CD4-positive, alpha-beta T cell treated with Interferon alpha-2 for 1 hour (primary cell): ENCODE data around the gene LSAMP.
A peak's percentile ranks its signal among the peaks of the same experiment; 100 is the strongest.
"Not testable (repeated sequence)": the region's sequence is repeated elsewhere in the genome, so short reads cannot be mapped to it uniquely, and the experiment has no call there.

Source experiments
- DNase-seq, 2 donors: peaks; one replicate each; pipeline ENCODE4 v3.0.0-alpha.2; 2020 to 2022

The LSAMP gene

GRCh38 chr3:115823083-115823482 is 622.2 kb downstream of the LSAMP start:
- DNase-seq, result no peak

GRCh38 chr3:115822579-115822978 is 622.7 kb downstream of the LSAMP start:
- DNase-seq, result no peak

GRCh38 chr3:115819785-115820384 is 625.4 kb downstream of the LSAMP start:
- peak; percentile 59 to 75 for DNase-seq

- peak; percentile 43 to 66 for DNase-seq
Observed at GRCh38 chr3:115814778-115815380, 630.4 kb downstream of the LSAMP start.

DNA sequence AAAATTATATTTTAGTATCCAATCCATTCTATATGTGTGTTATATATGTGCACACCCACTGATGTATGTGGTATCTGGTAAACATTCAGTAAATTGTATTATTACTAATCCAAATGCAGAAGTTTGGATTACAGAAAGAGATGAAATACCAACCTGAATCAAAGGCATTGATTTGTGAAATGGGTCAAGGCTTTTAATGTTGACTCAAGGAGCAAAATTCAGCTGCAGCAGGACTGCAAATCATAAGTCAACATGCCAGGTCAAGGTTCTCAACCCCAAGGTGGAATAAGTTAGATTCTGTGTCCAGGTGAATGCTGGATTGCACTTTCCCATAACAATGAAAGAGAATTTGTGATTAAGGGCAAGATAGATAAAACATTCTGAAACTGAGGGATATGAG is 631.3 kb downstream of the LSAMP start:
- DNase-seq, result no peak

GRCh38 chr3:115808816-115809215 is 636.5 kb downstream of the LSAMP start:
- DNase-seq, result no peak

GRCh38 chr3:115808244-115808643 is 637.0 kb downstream of the LSAMP start:
- no peak for DNase-seq

DNA sequence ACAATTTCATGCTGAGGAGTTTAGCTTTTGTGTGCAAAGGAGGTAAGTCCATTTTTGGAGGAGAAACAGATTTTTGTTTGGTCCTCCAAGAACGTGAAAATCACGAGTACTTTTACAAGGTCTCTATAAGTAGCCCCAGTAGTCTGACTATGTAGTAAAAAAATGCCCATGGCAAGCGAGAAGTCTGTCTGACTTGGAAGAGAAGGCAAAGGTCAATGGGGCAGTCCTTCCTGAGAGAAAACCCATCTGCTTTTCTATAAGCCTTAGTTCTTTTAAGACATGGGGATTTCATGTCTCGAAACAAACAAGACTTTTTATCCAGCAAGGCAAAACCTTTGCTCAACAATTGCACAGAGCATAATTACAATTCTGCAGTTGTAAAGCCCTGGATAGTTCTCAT is 638.8 kb downstream of the LSAMP start:
- no peak for DNase-seq

- DNase-seq, result no peak
Observed at GRCh38 chr3:115805520-115805919, 639.8 kb downstream of the LSAMP start.

DNA sequence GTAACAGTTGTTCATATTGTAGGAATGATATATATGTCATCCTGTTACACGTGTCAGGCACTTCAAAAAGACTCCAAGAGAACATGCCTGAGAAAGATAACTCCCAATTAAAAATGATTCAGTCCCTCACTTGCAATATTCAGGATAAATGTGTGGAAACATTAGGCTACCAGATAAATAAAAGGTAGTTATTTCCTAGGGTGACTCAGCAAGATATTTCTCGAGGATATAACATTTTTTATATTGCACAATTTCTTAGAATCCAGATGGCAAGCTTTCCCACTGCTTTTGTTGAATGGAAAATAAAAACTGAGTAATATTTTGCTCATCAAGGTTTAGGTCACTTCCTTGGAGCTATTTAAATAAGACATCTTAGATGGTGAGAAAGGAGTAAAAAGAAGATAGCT is 640.6 kb downstream of the LSAMP start:
- no peak for DNase-seq

DNA sequence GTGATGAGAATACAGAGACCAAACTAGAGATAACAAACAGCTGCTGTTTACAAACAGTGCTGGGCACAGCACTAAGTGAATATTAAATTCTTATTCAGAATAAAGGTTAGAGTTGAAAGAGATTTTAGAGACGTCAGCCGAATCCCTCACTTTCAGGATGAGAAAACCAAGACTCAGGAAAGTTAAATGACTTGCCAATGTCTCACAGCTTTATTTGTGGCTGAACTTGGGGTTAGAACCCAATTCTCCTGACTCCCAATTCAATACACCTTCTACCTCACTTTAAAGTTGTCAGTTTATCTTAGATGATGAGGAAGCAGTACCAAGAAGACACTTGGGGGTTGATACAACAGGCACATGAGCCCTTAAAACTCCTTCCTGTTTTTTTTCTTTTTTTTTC is 641.1 kb downstream of the LSAMP start:
- no peak for DNase-seq

GRCh38 chr3:115803661-115804060 is 641.6 kb downstream of the LSAMP start:
- DNase-seq, result no peak

DNA sequence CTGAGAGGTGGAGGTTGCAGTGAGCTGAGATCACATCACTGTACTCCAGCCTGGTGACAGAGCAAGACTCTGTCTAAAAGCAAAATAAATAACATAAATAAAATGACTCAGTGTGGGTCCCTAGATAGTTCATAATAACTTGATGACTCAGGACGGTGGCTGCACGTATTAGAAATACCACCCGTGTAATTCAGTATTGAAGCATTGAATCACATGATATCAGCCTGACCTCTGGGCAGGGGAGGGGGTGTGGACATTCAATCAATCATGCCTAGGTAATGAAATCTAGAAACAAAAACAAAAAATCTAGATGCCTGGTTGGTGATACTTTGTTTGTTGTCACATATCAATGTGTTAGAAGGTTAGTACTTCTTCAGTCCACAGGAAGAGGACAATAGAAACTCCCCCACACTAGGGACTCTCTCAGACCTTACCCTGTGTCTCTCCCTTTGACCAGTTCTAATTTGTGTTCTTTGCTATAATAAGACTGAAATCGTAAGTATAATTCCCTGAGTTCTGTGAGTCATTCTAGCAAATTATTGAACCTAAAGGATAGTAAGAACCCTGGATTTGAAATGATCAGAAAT is 644.7 kb downstream of the LSAMP start:
- DNase-seq, result no peak

DNA sequence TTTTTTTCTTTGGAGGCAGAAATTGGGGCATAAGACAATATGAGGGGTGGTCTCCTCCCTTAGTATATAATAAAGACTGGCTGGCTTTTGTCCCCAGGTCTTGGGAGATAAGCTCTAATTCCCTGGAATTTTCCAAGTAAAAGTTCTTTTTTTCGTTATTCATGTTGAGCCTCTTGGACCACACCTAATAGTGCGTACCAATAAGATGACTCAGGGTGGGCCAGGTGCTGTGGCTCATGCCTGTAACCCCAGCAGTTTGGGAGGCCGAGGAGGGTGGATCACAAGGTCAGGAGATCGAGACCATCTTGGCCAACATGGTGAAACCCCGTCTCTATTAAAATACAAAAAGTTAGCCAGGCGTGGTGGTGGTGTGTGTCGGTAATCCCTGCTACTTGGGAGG is 645.2 kb downstream of the LSAMP start:
- DNase-seq, result not testable (repeated sequence)

- DNase-seq, result peak in 1 of 2 donors; percentile 34
Observed at GRCh38 chr3:115792206-115792955, 652.9 kb downstream of the LSAMP start.

- not testable (repeated sequence) for DNase-seq
Observed at GRCh38 chr3:115791271-115792153, 653.8 kb downstream of the LSAMP start.

GRCh38 chr3:115790759-115791158 is 654.5 kb downstream of the LSAMP start:
- no peak for DNase-seq

DNA sequence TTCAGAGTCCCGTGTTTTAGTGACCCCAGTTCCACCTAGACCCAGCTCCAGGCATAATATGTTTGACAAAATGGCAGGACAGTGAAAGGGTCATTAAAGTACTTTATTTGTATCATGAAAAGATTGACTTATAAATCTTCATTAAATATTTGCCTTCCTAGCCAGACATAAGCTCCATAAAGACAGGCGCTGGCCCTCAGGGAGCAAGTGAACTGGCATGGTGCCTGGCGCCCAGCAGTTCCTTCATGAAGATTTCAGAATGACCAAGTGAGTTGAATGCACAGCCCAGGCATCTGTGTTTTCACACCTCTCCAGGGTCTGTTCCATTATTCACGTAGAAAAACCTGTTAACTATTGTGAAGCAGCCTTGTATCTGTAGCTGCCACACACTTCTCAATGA is 655.8 kb downstream of the LSAMP start:
- DNase-seq, result no peak

DNA sequence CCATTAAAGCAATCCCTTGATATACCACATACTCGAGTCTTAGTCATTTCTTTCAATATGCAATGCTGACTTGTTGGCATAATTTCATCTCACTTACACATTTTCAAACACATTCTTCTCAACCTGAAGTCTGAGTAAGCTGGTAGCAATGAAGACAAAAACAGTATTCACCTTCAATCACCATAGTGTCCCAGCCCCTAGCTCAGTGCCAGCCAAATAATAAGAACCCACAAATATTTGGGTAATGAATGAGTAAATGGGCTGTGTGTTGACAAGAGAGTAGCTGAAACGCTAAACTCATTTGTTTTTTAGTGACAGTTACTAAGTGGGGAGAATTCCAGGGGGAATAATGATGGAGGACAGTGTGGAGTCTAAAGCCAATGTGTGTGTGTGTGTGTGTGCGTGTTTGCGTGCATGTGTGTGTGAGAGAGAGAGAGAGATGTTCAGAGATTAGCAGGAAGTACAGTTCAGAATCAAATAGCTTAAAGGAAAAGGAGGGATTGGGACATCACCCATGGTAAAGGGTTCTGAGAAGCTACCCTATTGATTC is 656.3 kb downstream of the LSAMP start:
- no peak for DNase-seq

- no peak for DNase-seq
Observed at GRCh38 chr3:115787818-115788217, 657.5 kb downstream of the LSAMP start.

- no peak for DNase-seq
Observed at GRCh38 chr3:115785782-115786181, 659.5 kb downstream of the LSAMP start.

DNA sequence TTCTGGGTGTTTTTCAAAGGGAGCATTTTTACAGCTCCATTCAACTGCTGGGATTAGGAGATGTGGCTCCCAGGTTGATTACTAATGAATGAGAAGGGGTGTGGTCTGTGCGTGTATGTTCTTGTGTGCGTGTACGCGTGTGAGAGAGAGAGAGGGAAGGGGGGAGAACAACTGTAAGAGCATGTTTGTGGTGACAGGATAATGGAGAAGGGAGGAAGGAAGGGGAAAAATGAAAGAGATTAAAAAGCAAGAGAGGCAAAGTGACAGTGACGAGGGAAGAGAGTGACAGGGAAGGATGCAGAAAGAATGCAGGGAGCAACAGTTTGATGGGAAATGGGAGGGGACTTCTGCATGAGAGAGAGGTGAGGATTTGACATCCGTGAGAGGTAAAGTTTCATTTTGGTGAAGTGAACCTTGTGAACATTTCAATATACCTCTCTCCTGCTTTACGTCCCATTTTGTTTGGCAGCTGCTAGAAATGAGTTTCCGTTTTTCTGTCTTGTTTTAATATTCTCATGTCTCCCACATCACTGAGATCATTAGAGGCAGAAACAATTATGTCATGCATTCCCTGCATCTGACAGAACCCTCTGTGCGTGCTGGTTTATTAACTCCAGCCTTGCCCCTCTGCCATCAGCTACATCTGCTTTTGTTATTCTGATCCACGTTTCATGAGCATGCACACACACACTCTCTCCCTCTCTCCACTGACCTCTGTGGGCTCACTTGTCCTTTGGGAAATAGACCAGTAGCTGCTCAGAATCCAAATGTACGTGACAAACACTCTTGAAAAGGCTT is 660.3 kb downstream of the LSAMP start:
- DNase-seq, result no peak
